OCI-LY1 (cell line): Measurements from ENCODE around the gene IQGAP2.
"Not testable (repeated sequence)": the region's sequence is repeated elsewhere in the genome, so short reads cannot be mapped to it uniquely, and the experiment has no call there.

Experiments
- H2AFZ ChIP-seq: fragments of 200-600 bp; sonication (generic), shearing (Covaris generic); 2 replicates; pipeline ENCODE4 v1.6.0; 2014; ENCODE audit warnings: antibody characterized with exemption, mild to moderate bottlenecking, low read length
- H3F3A ChIP-seq: fragments of 200-600 bp; sonication (generic), shearing (Covaris generic); 2 replicates; pipeline ENCODE4 v1.6.0; 2014; ENCODE audit warnings: mild to moderate bottlenecking, antibody characterized with exemption, low read length, moderate library complexity; ENCODE audit not compliant: insufficient read depth
- H3K27ac ChIP-seq: fragments of 200-600 bp; sonication (generic); 2 replicates; pipeline ENCODE4 v1.5.1; 2014; ENCODE audit warnings: low read length, mixed run types, mild to moderate bottlenecking, low read depth; ENCODE audit not compliant: poor library complexity, severe bottlenecking
- H3K27me3 ChIP-seq: fragments of 200-600 bp; sonication (generic); 2 replicates; pipeline ENCODE4 v1.6.0; 2014; ENCODE audit warnings: antibody characterized with exemption, mild to moderate bottlenecking, low read length, moderate library complexity; ENCODE audit not compliant: insufficient read depth
- H3K36me3 ChIP-seq: fragments of 200-600 bp; sonication (generic); 2 replicates; pipeline ENCODE4 v1.6.1; 2014; ENCODE audit warnings: mild to moderate bottlenecking, antibody characterized with exemption, low read length, moderate library complexity, mixed read lengths; ENCODE audit not compliant: insufficient read depth
- H3K4me1 ChIP-seq: fragments of 200-600 bp; sonication (generic); 2 replicates; pipeline ENCODE4 v1.5.1; 2014; ENCODE audit warnings: mild to moderate bottlenecking, low read length, moderate library complexity; ENCODE audit not compliant: insufficient read depth, severe bottlenecking
- H3K4me2 ChIP-seq: fragments of 200-600 bp; sonication (generic), shearing (Covaris generic); 2 replicates; pipeline ENCODE4 v1.6.1; 2014; ENCODE audit warnings: low read length
- H3K4me3 ChIP-seq: fragments of 200-600 bp; sonication (generic); 2 replicates; pipeline ENCODE4 v1.5.1; 2014; ENCODE audit warnings: low read length, low read depth, mild to moderate bottlenecking, mixed read lengths; ENCODE audit not compliant: poor library complexity, severe bottlenecking
- H3K79me2 ChIP-seq: fragments of 200-600 bp; shearing (Covaris generic); 2 replicates; pipeline ENCODE4 v1.6.1; 2016; ENCODE audit warnings: mixed run types, low read length, mixed read lengths; ENCODE audit not compliant: insufficient read depth
- H3K9ac ChIP-seq: fragments of 200-600 bp; sonication (generic), shearing (Covaris generic); 2 replicates; pipeline ENCODE4 v1.6.1; 2014; ENCODE audit warnings: mild to moderate bottlenecking, low read length, mixed read lengths
- H3K9me2 ChIP-seq: fragments of 200-600 bp; sonication (generic), shearing (Covaris generic); 2 replicates; pipeline ENCODE4 v1.6.1; 2014; ENCODE audit warnings: low read depth, mild to moderate bottlenecking, low read length, mixed read lengths
- H3K9me3 ChIP-seq: fragments of 200-600 bp; shearing (Covaris generic); 2 replicates; pipeline ENCODE4 v1.6.1; 2014; ENCODE audit warnings: low read length, mixed read lengths
- H4K20me1 ChIP-seq: fragments of 200-600 bp; sonication (generic), shearing (Covaris generic); 2 replicates; pipeline ENCODE4 v1.6.0; 2016; ENCODE audit warnings: mild to moderate bottlenecking, low read length; ENCODE audit not compliant: insufficient read depth
- EZH2 ChIP-seq: fragments of 200-600 bp; sonication (generic), shearing (Covaris generic); IDR thresholded peaks from 2 replicates; pipeline ENCODE4 v1.8.0; 2017; ENCODE audit warnings: borderline replicate concordance, mixed run types, mild to moderate bottlenecking, antibody characterized with exemption, low read length, moderate library complexity, mixed read lengths
- TF ChIP-seq, protein P1 (sequence below): fragments of 200-600 bp; sonication (generic), shearing (Covaris generic); IDR thresholded peaks from 2 replicates; pipeline ENCODE4 v1.5.1; 2017; ENCODE audit warnings: mild to moderate bottlenecking, antibody characterized with exemption, low read length, moderate library complexity, mixed read lengths

Gene IQGAP2

DNA sequence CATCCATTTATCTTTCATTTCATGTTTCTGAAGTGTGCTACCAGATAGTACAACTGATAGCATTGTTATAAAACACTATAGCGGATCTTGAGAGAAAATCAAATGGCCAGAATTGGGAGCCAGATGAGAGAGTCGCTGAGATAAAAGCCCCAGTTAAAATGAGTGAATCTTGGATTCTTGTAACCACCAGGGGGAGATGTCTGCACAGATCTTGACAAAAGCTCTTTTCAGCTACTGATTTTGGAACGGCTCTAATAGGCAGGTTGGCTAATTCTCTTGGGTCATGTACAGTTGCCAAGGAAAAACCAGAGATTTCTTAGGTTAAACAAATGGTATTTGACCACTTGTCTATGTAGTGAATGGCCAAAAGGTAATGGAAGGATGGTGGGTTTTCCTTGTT lies 198.4 kb downstream of the IQGAP2 start:
- no peaks in the 10 kb centered on the region for H4K20me1 ChIP-seq
- TF ChIP-seq EZH2: no peak
- TF ChIP-seq, protein P1, sequence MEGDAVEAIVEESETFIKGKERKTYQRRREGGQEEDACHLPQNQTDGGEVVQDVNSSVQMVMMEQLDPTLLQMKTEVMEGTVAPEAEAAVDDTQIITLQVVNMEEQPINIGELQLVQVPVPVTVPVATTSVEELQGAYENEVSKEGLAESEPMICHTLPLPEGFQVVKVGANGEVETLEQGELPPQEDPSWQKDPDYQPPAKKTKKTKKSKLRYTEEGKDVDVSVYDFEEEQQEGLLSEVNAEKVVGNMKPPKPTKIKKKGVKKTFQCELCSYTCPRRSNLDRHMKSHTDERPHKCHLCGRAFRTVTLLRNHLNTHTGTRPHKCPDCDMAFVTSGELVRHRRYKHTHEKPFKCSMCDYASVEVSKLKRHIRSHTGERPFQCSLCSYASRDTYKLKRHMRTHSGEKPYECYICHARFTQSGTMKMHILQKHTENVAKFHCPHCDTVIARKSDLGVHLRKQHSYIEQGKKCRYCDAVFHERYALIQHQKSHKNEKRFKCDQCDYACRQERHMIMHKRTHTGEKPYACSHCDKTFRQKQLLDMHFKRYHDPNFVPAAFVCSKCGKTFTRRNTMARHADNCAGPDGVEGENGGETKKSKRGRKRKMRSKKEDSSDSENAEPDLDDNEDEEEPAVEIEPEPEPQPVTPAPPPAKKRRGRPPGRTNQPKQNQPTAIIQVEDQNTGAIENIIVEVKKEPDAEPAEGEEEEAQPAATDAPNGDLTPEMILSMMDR: peak; percentile 76
- H3K27me3 ChIP-seq: no peaks in the 10 kb centered on the region
- H3F3A ChIP-seq: no peaks in the 10 kb centered on the region
- no peak overlapping the region for H3K9ac ChIP-seq
- H3K4me1 ChIP-seq: no peaks in the 10 kb centered on the region
- no peak overlapping the region for H3K4me3 ChIP-seq
- H3K36me3 ChIP-seq: no peaks in the 10 kb centered on the region
- H3K9me2 ChIP-seq: no peaks in the 10 kb centered on the region
- H3K4me2 ChIP-seq: no peak overlapping the region
- no peak overlapping the region for H3K27ac ChIP-seq
- H3K9me3 ChIP-seq: no peaks in the 10 kb centered on the region
- no peak overlapping the region for H2AFZ ChIP-seq
- no peaks in the 10 kb centered on the region for H3K79me2 ChIP-seq

GRCh38 chr5:76602094-76602726 lies 199.1 kb downstream of the IQGAP2 start:
- no peaks in the 10 kb centered on the region for H4K20me1 ChIP-seq

GRCh38 chr5:76603991-76604390 lies 200.9 kb downstream of the IQGAP2 start:
- not testable (repeated sequence) for H3K27ac ChIP-seq, H3K9ac ChIP-seq, H3K9me2 ChIP-seq, H4K20me1 ChIP-seq, H3K4me1 ChIP-seq, H3K27me3 ChIP-seq, H3K4me3 ChIP-seq, H3K36me3 ChIP-seq, H3K4me2 ChIP-seq, H3F3A ChIP-seq, H3K9me3 ChIP-seq, H3K79me2 ChIP-seq, H2AFZ ChIP-seq

More at GRCh38 chr5:76602094-76602726, 199.1 kb downstream of the IQGAP2 start:
- H3F3A ChIP-seq: no peaks in the 10 kb centered on the region
- H3K9me2 ChIP-seq: no peaks in the 10 kb centered on the region
- H3K9ac ChIP-seq: no peak overlapping the region
- no peak overlapping the region for H3K4me3 ChIP-seq
- H3K36me3 ChIP-seq: no peaks in the 10 kb centered on the region
- H3K27me3 ChIP-seq: no peaks in the 10 kb centered on the region
- H3K9me3 ChIP-seq: no peaks in the 10 kb centered on the region
- no peaks in the 10 kb centered on the region for H3K79me2 ChIP-seq
- no peak overlapping the region for H3K4me2 ChIP-seq
- H2AFZ ChIP-seq: no peak overlapping the region
- no peak for TF ChIP-seq EZH2
- TF ChIP-seq, protein P1: peak; percentile 25; the same call in 1 of the 2 replicates
- no peak overlapping the region for H3K27ac ChIP-seq
- H3K4me1 ChIP-seq: peaks cover 1% of the 10 kb centered on the region

DNA sequence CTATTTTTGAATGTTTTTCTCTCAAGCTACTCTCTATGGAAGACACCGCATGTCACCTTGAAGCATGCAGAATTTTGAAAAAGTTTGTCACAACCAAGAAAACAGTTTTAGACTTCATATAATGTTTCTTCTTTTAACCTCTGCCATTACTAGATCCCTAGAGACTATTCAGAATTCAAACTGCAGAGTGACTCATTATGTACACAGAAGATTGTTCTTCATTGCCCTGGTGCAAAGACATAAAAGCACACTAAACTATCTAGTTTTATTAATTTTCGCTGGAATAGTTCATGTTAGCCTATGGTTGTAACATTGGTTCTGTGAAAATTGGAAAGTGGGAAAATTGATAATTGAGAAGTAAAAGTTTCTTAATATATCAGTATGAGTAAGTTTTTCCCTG lies 201.8 kb downstream of the IQGAP2 start:
- H3K9me3 ChIP-seq: no peaks in the 10 kb centered on the region
- H3K4me2 ChIP-seq: no peak overlapping the region
- no peaks in the 10 kb centered on the region for H3K79me2 ChIP-seq
- H2AFZ ChIP-seq: no peak overlapping the region
- H3F3A ChIP-seq: no peaks in the 10 kb centered on the region
- no peaks in the 10 kb centered on the region for H3K9me2 ChIP-seq
- H3K36me3 ChIP-seq: no peaks in the 10 kb centered on the region
- no peak overlapping the region for H3K4me3 ChIP-seq
- no peaks in the 10 kb centered on the region for H3K27me3 ChIP-seq
- no peak for TF ChIP-seq EZH2
- TF ChIP-seq, protein P1: no peak
- H3K4me1 ChIP-seq: peaks cover 7% of the 10 kb centered on the region
- H3K9ac ChIP-seq: no peak overlapping the region
- no peak overlapping the region for H3K27ac ChIP-seq
- no peaks in the 10 kb centered on the region for H4K20me1 ChIP-seq
